GM12864 (cell line): ENCODE data around the gene MICB.

Experiments used
- DNase-seq: peaks from one replicate; pipeline ENCODE4 v3.0.0-alpha.2; 2011; ENCODE audit warnings: low read depth
- H3K4me3 ChIP-seq: 2 replicates; pipeline ENCODE4 v1.5.1; 2011; ENCODE audit warnings: mild to moderate bottlenecking, low read depth, low read length, control low read depth
- TF ChIP-seq, protein P1 (sequence below): IDR thresholded peaks from 2 replicates; pipeline ENCODE4 v1.5.1; 2011; ENCODE audit warnings: low read depth, mild to moderate bottlenecking, moderate library complexity, low read length, control low read depth, inconsistent platforms; ENCODE audit errors: missing control alignments

The MICB gene

DNA sequence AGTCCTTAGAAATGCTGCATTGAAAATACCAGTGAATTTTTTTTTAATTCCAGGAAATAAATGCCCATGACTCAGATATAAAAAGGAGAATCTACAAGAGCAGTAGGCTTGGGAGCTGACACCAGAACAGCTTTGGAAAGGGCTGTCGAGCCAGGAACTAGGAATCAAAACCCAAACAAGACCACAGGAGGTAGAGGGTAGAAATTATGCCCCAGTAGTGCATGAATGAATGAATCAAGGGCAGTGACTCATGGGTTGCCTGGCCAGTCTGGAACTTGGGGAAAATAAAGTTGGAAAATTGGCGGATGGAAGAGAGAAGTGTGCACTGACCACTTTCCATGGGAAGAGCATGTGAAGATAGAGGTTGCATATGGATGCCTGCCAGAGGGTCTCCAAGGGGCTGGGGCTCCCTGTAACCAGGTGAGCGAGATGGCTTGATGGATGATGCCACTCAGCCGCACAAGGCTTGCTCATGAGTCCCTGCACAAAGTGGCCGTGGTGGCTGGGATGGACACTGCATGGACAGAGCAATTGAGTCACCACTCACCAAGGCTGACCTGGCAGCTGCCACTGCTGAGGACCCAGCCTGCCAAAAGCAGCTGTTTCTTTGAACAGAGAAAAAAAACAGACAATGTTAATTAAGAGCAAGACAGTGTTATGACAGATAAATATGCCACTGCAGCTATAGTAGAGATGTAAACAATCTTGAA lies 15.7 kb downstream of the MICB start:
- TF ChIP-seq, protein P1, sequence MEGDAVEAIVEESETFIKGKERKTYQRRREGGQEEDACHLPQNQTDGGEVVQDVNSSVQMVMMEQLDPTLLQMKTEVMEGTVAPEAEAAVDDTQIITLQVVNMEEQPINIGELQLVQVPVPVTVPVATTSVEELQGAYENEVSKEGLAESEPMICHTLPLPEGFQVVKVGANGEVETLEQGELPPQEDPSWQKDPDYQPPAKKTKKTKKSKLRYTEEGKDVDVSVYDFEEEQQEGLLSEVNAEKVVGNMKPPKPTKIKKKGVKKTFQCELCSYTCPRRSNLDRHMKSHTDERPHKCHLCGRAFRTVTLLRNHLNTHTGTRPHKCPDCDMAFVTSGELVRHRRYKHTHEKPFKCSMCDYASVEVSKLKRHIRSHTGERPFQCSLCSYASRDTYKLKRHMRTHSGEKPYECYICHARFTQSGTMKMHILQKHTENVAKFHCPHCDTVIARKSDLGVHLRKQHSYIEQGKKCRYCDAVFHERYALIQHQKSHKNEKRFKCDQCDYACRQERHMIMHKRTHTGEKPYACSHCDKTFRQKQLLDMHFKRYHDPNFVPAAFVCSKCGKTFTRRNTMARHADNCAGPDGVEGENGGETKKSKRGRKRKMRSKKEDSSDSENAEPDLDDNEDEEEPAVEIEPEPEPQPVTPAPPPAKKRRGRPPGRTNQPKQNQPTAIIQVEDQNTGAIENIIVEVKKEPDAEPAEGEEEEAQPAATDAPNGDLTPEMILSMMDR = no peak
- DNase-seq = no peak
- H3K4me3 ChIP-seq = no peak overlapping the region

DNA sequence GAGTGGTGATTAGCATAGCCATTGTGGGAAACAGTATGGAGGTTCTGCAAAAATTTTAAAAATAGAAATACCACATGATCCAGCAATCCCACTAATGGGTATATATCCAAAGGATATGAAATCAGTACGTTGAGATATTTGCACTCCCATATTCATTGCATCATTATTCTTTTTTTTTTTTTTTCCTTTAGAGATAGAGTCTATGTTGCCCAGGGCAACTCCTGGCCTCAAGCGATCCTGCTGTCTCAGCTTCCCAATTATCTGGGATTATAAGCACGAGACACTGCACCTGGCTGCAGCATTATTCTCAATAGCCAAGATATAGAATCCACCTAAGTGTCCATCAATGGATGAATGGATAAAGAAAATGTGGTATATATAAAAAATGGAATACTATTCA lies 23.9 kb downstream of the MICB start:
- H3K4me3 ChIP-seq = no peak overlapping the region
- no peak for DNase-seq
- TF ChIP-seq, protein P1 = no peak

DNA sequence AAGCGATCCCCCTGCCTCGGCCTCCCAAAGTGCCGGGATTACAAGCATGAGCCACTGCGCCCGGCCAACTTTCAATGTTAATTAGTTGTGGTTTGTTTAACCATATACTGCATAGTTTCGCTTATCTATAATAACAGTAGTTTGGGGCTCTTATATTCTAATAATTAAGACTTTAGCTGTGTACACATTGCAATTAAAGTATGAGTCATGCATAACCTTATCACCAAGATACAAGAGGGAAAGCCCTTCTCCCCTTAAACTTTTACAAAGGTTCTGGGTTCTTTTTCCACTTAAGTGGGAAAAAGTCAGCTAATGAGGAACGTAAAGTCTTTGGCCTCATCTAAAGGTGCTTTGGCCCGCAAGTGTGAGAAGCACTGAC lies 27.6 kb downstream of the MICB start:
- H3K4me3 ChIP-seq = no peak overlapping the region
- TF ChIP-seq, protein P1 = no peak
- DNase-seq = no peak

DNA sequence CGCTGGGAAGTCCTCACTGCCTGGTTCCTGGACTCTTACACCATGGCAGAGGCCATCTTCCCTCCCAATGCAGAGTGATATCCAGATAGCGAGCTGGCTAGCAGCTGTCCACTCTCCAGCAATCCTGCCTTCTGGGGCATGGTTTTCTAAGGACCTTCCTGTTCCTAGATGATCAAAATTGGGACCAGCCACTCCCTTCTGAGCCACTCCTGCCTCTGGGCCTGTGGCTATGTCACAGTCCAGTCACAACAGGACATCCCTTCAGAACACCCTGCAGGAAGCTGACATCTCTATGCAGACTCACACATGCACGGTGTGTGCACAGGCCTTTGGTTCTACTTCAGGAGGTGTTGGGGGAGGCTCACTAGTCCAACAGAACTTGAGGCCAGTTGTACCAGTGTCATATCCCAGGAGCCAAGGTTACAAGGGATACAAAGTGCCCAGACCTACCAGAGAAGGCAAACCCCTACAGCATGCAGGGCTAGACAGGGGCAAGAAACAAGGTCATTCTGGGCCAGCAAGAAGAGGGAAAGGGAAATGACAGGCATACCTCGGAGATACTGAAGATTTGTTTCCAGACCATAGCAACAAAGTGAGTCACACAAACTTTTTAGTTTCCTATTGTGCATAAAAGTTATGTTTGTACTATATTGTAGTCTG lies 28.1 kb downstream of the MICB start:
- TF ChIP-seq, protein P1 = no peak
- no peak for DNase-seq
- no peak overlapping the region for H3K4me3 ChIP-seq

DNA sequence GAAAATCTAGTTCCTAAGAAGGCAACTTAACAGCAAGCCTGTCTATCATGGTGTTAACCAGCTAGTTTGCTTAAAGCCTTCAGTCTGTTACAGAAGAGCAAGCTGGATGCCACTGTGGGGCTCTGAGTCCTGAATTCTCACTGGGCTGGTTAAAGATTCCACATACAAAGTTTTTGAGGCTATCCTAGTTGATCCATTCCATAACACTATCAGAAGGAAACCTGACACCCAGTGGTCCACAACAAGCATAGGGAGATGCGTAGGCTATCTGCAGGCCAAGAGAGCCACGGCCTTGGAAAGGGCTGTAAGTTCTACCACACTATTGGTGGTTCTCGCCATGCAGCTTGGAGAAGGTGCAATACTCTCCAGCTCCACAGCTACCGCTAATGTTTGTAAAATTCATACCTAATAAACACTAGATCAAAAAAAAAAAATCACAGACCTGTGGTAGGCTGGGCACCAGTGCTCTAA lies 30.4 kb downstream of the MICB start:
- TF ChIP-seq, protein P1 = no peak
- H3K4me3 ChIP-seq = no peak overlapping the region
- DNase-seq = no peak

DNA sequence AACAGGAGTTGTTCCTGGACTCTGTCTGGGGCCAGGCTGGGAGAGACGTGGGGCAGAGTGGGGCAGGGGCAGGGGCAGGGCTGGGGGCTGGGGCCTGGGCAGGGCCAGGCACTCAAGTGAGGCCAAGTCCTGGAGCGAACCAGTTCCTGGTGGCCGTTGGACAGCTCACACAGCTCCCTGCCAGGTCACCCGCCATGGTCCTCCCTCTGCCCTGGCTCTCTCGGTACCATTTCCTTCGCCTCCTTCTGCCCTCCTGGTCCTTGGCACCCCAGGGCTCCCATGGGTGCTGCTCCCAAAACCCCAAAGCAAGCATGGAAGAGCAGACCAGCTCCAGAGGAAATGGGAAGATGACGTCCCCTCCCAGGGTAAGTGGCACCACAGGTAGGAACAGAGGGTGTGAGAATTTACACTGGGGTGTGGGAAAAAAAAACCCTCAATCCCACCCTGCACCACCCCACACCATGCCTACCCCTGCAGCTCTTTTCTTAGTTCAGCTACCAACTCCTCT lies 30.9 kb downstream of the MICB start, which contains the start of gene MCCD1:
TSS of gene MCCD1 (plus strand) at position 142 of the 508 bp plus-strand sequence. CDS start at position 195, 53 bp downstream.
- no peak within 1 kb of the TSS for H3K4me3 ChIP-seq
- DNase-seq = no peak
- TF ChIP-seq, protein P1 = no peak
